T-helper 1 cell (primary cell): ENCODE measurements around the gene CHST5.
"Not testable (repeated sequence)": the region's sequence is repeated elsewhere in the genome, so short reads cannot be mapped to it uniquely, and the experiment has no call there.

Experiments
- DNase-seq, 5 donors: peaks; one replicate each; pipeline ENCODE4 v3.0.0-alpha.2; 2012 to 2020

CHST5 gene

DNA sequence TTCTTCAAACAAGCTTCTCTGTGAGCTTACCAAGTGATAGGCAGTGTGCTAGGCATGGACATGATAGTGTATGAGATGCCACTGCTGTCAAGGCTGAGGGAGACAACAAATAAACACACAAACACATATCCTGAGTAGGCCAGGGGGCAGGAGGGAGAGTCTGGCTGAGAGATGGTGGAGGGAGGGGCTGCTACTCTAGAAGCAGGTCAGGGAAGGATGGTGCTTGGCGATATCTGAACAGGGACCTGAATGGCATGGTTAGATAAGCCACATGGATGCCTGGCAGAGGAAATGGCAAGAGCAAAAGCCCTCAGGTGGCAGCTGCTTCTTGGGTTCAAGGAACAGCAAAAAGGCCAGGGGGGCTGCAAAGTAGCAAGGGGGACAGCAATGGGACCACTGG, 32.1 kb downstream of the CHST5 start:
- no peak for DNase-seq

DNA sequence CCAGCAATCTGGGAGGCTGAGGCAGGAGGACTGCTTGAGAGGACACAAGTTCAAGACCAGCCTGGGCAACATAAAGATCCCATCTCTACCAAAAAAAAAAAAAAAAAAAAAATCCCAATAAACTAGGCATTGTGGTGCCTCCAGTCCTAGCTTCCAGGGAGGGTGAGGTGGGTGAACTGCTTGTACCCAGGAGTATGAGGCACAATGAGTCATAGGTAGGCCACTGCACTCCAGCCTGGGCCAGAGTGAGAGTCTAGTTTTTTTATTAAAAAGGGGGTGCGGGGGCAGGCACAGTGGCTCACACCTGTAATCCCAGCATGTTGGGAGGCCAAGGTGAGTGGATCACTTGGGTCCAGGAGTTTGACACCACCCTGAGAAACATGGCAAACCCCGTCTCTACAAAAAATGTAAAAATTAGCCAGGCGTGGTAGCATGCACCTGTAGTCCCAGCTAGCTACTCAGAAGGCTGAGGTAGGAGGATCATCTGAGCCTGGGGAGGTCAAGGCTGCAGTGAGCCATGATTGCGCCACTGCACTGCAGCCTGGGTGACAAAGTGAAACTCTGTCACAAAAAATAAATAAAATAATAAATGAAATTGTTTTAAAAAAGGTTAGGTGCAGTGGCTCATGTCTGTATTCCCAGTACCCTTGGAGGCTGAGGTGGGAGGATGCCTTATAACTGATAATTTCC, 32.8 kb downstream of the CHST5 start:
- no peak for DNase-seq

DNA sequence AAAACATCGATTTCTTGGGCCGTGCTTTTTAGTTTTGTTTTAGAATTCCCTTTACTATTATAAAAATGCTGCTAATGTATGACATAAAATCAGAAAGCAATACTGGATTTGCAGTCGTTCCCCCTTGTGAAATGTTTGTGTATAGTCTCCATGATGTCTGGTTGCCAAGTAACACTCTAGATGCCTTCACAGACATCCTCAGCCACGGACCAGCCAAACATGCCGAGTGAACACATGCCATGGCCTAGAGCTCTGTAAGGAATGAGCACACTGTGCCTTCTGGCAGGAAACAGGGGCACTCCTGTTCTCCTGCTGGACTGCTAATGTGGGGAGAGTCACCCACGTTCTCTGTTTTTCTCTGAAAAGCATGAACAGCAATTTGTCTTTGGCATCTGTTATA, 34.1 kb downstream of the CHST5 start:
- not testable (repeated sequence) for DNase-seq

DNA sequence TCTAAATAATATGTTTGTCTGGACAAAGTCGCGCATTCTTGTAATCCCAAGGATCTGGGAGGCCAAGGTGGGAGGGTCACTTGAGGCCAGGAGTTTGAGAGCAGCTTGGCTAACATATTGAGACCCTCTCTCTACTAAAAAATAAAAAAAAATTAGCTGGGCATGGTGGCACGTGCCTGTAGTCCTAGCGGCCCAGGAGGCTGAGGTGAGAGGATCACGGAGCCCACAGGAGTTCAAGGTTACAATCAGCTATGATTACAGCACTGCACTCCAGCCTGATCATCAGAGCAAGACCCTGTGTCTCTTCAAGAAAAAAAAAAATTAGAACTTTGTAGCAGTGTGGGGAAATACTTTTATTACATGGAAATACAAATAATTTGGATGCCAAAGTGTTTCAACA, 34.5 kb downstream of the CHST5 start:
- no peak for DNase-seq

DNA sequence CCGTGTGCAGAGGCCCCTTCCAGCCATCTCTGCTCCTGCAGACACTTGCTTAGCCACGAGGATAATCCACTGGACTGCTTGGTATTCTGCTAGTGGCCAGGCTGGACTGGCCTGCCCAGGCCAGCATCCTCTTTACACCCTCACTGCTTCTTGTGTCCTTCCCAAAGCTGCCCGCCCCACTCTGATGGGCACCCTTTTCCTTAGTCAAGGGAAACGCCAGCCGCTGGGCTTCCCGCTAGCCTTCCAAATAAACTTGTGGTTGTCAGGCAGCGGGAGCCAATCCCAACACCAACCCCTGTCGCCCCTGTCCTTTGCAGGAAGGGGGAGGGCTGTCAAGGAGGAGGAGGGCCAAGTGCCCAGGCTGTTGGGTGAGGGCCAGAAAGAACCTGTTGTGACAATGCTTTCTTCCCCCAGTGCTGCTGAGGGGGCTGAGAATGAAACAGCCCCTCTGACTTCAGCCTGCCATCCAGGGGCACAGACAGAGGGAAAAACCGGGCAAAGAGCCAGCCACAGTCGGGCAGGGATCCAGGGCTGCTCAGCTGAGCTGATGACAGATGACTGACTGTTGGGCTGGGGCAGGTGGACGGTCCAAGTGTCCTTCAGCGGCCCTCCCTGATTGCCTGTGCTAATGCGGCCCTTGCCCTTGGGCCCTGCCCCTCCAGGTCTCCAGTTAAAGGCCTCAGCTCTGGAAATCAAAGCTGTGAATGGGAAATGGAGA, 37.1 kb downstream of the CHST5 start:
- DNase-seq = not testable (repeated sequence)

DNA sequence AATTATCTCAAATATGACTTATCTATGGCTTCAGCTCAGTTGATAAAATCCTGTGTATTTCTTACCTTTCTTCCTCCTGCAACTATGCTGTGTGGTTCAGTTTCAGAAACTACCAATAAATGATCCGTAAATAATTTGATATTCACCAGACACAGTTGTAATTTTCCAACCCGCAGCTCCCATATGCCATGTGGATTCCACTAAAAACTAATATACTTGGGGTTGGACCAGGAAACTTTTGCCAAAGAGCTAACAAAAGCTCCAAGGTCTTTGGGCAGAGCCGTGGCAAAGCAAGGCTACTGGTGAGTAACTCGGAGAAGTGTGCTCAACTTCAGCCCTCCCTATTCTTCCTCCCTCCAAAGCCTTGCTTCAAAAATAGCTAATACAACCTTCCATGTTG, 38.4 kb downstream of the CHST5 start:
- DNase-seq = no peak

DNA sequence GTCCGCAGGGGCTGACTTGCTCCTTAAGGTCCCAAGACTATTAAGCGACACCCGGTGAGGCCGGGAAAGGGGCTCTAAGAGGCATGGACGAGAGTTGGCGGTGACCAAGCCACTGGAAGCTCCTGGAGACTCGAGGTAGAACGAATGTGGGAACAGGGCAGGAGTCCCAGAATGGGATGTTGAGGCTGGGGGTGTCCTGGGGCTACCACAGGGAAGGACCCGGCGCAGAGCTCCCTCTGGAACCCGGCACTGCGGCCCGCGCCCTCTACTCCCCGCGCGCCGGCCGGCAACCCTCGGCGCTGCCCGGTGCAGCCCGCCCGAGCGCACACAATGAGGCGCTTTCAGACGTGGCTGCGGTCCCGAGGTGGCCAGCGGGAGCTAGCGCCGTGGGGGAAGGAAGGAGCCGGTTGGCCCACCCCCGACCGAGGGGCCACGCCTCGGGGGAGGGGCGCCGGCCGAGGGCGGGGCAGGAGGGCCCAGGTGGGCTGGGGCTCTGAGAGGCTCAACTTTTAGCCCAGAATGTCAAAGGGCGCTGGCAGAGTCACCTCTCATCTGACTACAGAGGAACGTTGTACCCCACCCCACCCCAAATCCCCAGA, 40.7 kb downstream of the CHST5 start, which contains the start of gene CHST6:
TSS of gene CHST6 (minus strand) at position 366 of the 599 bp plus-strand sequence. CDS start 15,613 bp downstream, outside the sequence.
- no peak for DNase-seq

DNA sequence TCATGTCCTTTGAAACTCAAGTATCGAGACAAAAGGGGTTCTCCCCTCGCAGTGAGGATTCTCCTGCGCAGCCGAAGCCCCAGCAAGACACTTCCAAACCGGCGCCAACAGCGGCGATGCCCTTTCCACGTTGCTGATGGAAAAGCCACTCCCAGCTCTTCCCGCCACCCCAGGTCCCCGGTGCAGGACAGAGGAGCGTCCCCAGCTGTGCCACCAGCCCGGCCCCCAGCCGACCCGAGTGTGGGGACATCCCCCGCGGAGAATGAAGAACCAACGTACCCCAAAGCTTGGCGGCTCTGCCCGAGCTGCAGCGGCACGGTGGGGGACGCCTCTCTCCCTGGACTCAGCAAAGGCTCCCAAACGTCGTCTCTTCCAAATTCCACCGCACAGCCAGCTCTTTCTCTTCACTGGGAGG, 41.2 kb downstream of the CHST5 start:
- DNase-seq = no peak

DNA sequence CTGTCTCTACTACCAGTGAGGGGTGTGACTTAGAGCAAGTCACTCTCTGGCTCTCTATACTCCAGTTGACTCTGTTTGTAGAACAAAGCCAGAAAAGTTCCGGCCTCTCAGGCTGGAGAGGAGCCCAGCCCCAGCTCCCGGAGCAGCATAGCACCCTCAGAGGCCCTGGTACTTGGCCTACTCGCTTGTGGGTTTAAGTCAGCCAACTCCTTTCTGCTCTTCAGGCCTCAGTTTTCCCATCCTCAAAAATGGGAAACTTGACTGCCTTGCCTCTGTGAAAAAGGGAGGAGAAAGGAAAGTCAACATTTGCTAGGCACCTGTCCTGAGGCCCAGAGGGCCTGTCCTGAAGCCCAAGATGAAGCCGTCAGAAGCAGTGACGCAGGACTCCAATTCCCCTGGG, 41.7 kb downstream of the CHST5 start:
- DNase-seq = no peak

DNA sequence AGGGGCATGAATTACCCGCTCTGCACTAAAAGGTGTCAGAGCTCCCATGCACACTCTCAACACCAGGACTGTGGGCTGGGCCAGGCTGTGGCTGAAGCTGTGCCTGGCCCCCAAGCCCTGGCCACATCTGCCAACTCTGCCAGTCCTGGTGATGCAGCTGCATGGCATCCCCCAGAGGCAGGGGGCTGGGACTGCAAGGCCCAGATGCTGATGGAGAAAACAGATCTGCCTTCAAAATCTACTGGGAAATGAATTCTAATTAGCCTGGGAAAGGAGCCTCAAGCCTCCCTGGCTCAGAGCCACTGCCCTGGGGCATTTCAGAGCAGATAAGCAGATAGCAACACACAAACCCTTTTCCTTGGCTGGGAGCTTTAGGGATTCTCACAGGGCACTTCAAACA, 44.0 kb downstream of the CHST5 start:
- DNase-seq = no peak

DNA sequence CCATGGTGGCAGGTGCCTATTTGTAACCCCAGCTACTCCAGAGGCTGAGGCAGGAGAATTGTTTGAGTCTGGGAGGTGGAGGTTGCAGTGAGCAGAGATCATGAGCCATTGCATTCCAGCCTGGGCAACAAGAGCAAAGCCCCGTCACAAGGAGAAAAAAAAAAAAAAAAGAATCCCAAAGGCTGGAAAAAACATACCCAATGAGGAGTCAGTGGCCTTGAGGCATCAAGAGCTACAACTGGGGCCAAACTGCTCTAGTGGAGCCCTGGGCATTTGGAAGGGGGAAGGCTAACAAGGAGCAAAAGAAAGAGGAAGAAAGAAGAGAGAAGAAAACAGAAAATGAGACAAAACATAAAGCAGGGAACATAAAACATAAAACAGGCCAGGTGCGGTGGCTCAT, 47.6 kb downstream of the CHST5 start:
- DNase-seq = no peak

DNA sequence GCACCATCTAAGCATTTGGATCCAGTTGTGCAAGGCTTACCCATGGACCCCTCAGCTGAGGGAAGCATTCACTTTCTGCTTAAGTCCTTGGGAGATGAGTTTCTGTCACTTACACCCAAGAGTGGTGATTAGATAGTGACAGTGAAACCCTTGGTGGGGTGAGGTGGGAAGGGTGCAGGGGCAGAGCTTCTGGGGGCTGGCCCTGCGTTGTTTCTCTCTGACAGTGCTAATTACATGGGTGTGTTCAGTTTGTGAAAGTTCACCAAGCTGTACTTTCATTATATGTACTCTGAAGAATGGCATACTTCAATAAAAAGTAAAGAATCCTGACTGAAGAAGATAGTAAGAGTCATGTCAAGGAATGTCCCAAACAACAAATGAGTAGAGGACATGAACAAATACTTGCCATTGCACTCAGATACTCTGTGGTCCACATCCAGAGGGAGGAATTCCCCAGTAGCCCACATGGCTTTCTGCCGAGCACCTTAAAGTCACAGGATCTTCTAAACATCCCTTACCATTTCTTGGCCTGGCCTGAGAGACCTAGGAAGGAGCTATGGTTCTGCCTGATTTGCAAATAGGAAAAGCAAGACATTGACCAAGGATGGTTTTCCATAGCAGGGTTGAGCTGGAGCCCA, 49.1 kb downstream of the CHST5 start:
- no peak for DNase-seq

DNA sequence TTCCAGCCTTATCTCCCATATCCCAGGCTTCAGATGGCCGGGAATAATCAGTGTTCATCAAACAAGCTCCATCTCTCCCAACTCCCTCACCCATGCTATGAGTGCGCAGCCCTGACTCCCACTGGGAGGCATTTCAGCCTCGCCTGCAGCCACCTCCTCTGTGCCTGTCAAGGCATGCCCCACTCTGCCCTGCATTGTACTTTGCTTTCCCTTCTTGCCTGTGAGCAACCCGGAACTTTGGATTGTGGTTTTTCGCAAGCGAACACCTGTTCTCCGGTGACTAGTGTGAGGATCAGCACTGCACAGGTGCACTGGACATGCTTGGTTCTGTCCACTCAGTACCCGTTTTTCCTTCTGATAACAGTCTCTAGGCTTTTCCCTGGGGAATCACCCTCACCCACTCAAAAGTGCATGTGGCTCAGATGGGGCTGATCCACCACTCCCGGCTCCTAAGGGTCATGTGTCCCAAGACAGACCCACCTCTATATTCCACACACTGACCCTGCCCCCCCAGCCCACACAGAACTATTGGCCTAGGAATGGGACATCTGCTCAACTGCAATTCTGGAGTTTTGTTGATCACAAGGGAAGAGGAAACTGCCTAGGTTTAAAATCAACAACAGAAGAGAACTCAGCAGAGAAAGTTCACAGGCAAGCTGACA, 49.8 kb downstream of the CHST5 start:
- no peak for DNase-seq

DNA sequence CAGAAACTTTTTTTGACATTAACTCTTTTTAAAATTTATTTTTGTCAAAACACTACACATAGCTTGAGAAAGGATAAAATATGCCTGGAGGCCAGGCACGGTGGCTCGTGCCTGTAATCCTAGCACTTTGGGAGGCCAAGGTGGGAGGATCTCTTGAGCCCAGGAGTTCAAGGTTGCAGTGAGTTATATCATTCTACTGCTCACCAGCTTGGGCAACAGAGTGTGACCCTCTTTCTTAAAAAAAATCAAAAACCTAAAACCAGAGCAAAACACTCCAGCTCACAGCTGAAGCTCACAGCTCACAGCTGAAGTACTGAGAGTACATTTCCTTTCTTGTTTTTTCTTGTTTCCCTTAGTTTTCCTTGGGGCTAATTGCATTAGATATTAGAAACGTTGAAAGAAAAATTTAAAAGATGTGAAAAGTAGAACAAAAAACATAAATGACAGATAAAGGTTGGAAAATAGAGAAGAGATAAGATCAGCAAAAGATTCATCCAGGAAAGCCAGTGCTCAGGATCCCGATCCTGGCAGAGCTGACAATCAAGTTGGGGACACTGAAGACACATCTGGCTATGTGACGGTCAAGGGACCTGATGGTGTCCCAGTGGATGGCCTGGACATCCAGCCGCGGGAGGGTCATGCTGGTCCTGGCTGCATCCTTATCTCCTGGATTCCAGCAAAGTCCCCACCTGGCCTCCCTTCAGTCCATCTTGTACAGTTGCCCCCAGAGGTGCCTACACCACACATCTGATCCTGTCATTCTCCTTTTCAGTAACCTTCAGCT, 50.5 kb downstream of the CHST5 start:
- no peak for DNase-seq

DNA sequence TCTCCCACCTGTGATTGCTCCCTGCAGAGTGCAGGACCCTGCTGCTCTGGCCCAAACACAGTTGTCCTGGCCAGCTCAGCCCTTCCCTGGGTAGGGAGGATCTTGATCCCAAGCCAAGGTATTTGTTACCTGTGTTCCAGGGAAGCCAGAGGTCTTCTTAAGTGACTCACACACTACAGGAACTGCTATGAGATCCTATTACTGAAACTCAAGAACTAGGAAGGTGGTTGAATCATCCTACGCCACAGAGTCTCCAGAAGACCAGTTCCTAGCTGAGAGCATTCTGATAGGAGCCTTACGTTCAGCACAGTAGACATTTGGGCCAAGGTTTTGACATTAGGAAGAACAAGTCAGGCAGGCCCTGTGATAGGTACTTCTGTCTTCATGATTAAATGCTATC, 52.7 kb downstream of the CHST5 start:
- no peak for DNase-seq

DNA sequence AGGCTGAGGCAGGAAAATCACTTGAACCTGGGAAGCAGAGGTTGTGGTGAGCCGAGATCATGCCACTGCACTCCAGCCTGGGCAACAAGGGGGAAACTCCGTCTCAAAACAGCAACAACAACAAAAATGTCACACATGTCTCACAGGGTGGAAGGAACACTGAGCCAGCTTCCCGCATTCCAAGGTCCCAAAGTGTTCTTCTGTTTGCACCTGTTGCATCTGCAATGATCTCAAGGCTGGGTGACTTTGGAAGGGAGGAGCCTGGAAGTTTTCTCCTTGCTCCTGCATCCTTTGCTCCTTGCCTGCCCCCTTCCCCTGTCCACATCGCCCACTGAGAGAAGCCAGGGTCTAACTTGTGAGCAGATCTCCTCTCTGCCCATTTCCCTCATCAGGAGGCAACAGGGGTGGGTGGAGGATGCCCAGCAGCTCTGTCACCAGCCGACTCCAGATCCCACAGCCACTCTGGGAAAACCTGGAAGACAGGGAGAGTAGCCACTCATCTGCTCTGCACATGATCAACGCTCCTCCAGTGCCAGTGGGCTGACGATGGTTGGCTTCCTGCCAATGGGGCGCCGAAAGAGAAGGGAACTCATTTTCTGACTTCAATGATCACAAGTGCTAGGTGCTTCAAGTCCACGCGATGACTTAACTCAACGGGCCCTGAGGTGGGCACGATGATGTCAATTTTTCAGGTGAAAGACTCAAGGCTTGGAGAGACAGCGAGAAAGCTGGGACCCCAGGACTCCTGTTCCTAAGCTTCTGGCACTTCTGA, 53.3 kb downstream of the CHST5 start:
- DNase-seq = no peak

DNA sequence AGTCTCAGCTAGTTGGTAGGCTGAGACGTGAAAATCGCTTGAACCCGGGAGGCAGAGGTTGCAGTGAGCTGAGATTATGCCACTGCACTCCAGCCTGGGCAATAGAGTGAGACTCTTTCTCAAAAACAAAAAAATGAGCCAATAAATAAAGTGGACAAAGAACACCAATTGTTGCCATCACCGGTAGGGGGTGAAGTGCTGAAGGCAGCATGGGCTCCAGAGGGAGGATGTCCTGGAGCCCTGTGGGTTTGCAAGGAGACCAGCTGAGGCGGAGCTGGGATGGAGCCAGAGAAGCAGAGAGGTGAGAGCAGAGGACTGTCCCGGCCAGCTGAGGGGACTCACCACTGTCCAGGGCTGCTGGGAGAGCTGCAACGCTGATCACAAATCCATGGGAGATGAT, 54.4 kb downstream of the CHST5 start:
- DNase-seq = no peak

DNA sequence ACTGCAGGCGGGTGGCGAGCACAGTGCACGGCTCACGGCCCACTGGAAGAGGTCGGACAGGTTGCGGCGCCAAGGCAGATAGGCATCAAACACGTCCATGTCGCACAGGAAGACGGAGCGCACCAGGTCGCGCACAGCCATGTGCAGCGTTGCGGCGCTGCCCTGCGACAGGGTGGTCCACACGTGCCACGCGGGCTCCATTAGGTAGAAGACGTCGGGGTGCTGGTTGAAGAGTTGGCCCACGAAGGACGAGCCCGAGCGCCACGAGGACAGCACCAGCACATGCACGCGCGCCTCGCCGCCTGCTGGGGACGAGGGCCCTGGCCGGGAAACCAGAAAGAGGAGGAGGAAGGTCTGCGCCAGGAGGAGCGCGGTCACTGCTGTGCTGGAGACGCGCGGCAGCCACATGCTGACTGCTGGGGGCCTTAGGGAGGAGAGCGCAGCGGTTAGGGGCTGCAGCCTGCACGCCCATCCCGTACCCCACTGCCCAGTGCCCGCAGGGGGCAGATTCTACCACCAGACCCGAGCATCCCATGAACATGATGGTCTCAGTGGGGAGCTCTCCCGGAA, 56.4 kb downstream of the CHST5 start:
- DNase-seq = no peak
